HG02623 (cell line): ENCODE measurements around the gene HECTD2.
"Not testable (repeated sequence)": the region's sequence is repeated elsewhere in the genome, so short reads cannot be mapped to it uniquely, and the experiment has no call there.

Experiments
- ATAC-seq: cut with Tn5 transposase; IDR thresholded peaks from one replicate; pipeline ENCODE4 v1.9.1; 2021; ENCODE audit warnings: moderate library complexity; ENCODE audit not compliant: unreplicated experiment

The HECTD2 gene

DNA sequence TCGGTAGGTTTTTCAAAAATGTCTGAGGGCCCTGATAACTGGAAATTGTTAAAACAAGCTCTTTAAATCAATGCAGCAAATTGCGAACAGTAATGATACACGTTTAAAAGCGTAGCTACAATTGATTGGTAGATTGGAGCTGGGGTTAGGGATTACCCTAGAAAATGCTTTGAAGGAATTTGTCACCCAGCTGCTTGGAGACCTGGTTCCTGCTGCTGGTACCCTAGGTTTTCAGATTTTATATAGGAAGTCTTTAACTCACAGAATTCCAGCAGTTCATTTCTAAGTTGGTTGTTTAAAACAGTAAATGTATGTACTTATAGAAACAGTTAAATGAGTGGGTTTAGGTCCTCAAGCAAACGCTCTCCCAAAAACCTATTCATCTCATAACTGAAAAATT is 1.5 kb downstream of the HECTD2 start:
- no peak for ATAC-seq

GRCh38 chr10:91412354-91413087 is 2.4 kb downstream of the HECTD2 start:
- no peak for ATAC-seq

GRCh38 chr10:91415816-91416215 is 5.7 kb downstream of the HECTD2 start:
- ATAC-seq = no peak

DNA sequence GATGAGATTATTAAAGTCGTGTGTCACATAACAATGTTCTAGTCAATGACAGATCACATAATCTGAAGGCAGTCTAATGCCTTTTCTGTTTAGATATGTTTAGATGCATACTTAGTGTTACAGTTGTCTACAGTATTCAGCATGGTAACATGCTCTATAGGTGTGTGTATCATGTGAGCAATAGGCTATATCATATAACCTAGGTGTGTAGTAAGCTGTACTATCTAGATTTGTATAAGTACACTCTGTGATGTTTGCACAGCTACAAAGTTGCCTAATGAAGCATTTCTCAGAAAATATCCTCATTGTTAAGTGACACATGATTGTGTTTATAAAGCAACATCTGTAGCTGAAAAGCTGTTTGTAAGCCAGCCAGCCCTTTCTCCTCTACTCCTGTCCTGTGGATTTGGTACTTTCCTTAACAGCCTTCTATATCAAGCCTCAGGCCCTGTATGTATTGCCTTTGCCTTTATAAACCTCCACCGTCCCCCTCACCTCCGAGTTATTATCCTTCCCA is 6.3 kb downstream of the HECTD2 start:
- ATAC-seq = no peak

DNA sequence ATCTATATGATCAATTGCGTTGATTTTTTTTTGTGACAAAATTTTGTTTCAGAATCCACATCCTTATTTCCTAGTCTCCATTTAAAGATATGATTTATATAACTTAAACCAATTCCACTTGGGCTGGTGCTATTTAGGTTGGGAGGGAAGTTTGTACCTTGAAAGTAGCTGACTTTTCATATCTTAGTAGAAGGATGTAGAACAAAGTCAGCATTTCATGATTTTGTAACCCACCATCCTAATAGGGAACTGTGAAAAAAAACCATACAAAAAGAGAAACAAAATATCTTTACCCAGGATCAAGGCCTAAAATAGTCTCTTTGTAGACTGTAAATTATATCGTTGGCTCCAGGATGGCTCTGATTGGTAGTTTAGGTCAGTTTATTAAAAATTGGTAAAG is 8.3 kb downstream of the HECTD2 start:
- no peak for ATAC-seq

GRCh38 chr10:91420868-91421267 is 10.7 kb downstream of the HECTD2 start:
- ATAC-seq = no peak

DNA sequence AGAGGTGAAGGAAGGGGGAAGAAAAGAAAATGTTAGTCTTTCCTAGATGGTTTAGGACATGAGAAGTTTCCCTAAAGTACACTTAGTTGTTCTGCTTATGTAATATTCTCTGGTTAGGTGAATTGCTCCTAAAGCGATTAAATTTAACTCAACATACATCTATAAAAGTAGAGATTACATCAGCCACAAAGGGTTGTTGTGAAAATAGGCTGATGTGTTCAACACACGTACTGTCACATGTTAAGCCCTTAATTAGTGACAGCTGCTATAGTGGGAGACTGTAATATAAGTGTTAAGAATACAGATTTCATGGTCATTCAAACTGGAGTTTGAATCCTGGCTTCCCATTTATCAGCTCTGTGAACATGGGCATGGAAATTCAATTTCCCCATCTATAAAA is 12.8 kb downstream of the HECTD2 start:
- ATAC-seq = no peak

DNA sequence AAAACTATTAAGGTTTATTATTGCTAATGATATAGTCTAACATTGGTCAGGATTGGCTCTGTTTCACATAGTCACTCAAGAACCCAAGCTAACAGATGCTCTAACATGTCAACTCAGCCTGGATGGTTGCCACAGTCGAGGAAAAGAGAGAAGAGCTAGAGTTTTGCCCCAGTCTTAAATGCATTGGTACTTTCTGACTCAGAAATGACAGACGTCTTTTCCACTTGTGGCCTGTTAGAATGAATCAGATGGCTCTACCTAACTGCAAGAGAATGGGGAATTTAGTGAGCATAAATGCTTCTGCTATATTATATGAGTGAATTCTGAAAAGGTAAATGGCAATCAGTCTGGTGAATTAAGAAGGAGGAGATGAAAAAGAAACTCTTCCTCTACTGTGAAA is 13.9 kb downstream of the HECTD2 start:
- no peak for ATAC-seq

GRCh38 chr10:91432175-91432574 is 22.0 kb downstream of the HECTD2 start:
- ATAC-seq = no peak

DNA sequence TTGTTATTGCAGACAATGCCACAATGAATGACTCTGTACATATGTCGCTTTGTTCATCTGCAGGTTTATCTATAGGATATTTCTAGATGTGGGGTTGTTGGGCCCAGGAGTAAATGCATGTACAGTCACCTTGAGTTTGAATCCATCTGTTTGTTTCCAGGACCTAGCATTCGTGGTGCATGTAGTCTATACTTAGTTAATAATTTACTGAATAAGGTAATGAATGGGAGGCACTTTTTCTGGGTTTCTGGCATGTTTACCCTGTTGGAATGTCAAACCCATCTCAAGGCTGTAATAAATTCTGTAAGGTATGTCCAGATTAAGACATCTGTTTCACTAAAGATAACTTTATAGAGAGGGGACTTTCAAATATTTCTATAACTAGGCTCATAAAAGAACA is 23.5 kb downstream of the HECTD2 start:
- ATAC-seq = no peak

GRCh38 chr10:91434041-91434440 is 23.9 kb downstream of the HECTD2 start:
- no peak for ATAC-seq

GRCh38 chr10:91435241-91435640 is 25.1 kb downstream of the HECTD2 start:
- ATAC-seq = no peak

- ATAC-seq = not testable (repeated sequence)
Observed at GRCh38 chr10:91438228-91438627, 28.1 kb downstream of the HECTD2 start.

GRCh38 chr10:91444211-91445182 is 34.4 kb downstream of the HECTD2 start:
- ATAC-seq = no peak

DNA sequence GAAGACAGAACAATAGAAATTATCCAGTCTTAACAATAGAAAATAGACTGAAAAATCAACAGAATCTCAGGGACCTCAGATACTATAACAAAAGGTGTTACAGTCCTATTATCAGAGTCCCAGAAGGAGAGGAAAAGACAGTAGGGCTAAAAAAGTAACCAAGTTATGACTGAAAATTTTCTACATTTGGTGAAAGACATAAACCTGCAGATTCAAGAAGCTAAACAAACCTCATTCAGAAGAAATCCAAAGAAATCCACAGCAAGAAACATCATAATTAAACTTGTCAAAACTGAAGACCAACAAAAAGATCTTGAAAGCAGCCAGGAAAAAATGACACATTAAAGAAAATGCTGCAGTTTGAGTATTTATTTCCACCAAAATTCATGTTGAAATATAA is 41.9 kb downstream of the HECTD2 start:
- ATAC-seq = no peak

- ATAC-seq = no peak
Observed at GRCh38 chr10:91453535-91453934, 43.4 kb downstream of the HECTD2 start.

DNA sequence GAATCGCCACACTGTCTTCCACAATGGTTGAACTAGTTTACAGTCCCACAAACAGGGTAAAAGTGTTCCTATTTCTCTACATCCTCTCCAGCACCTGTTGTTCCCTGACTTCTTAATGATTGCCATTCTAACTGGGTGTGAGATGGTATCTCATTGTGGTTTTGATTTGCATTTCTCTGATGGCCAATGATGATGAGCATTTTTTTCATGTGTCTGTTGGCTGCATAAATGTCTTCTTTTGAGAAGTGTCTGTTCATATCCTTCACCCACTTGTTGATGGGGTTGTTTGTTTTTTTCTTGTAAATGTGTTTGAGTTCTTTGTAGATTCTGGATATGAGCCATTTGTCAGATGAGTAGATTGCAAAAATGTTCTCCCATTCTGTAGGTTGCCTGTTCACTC is 45.0 kb downstream of the HECTD2 start:
- not testable (repeated sequence) for ATAC-seq

GRCh38 chr10:91460681-91461080 is 50.5 kb downstream of the HECTD2 start:
- ATAC-seq = no peak

DNA sequence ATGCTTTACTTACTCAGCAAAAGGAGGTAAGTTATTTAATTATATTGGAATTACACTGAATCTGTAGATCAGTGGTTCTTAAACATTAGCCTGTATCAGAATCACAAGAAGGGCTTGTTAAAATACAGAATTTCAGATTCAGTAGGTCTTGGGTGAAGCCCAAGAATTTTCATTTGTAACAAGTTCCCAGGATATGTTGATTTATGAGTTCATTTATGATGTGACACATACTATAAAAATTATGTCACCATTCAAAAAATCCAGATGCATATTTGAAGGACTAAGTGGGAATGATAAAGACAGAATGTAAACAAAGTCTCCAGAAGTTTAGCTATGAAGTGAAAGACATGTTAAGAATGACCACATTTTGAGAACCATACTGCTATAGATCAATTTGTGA is 52.3 kb downstream of the HECTD2 start:
- ATAC-seq = no peak

DNA sequence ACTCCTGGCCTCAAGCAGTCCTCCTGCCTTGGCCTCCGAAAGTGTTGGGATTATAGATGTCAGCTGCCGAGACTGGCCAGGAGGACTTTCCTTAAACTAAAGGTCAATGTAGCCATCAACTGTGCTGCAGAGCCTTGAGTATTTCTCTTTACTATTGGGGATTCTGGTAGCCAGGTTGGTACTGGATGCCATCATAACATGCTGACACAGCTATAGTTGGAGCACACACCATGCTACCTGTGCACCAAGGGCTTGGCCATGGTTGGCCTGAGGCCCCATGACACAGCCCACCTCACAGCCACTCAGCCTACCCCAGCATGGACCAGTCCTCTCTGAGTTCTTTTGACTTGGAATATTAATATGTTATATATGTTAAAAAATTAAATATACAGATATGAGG is 54.4 kb downstream of the HECTD2 start:
- no peak for ATAC-seq

DNA sequence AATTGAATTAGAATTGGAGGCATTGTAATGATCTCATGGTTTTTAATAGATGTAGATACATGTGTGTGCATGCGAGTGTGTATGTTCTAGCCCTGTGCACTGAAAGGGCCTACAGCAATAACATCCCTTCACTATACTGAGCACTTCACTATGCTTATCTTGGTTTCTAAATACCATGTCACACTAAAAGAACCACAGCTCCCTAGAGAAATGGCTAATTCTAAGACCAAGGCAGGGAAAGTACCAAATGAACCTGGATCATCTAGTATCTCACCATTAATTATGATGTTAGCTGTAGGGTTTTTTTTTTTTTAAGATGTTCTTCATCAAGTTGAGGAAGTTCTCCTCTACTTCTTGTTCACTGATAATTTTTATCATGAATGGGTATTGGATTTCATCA is 55.1 kb downstream of the HECTD2 start:
- ATAC-seq = no peak

DNA sequence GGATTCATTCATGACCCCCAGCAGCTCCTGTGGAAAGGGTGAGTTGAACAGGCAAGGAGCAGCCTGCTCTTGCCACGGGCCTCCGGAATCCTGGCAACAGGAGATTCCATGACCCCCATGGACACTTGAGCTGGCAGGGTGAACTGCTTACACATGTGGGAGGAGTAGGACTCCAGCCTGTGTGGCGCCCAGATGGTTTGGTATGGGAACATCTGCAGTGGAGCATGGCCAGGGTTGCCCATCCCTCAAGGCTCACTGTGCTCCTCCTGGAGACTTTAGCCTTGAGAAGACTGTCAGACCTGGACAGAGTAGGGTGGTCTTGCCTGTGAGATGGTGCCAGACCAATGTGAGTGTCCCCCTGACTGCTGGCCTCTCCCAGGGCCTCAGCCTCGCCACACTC is 57.0 kb downstream of the HECTD2 start:
- no peak for ATAC-seq
